ENCODE measurements around the gene KHK.

GRCh38 chr2:27042985-27043634 lies 43.5 kb upstream of the KHK start:
- TF ChIP-seq POLR2A (IDR thresholded peaks at IDR 0.05) = no peak
- TF ChIP-seq CTCF (IDR thresholded peaks at IDR 0.05) = no peak

Data from prostate gland (tissue), 2 donors.